KMS-11 (cell line): ENCODE measurements around the gene FRZB.

Source experiments
- H2AFZ ChIP-seq: fragments of 200-600 bp; sonication (generic); 2 replicates; pipeline ENCODE4 v1.6.1; 2016; ENCODE audit warnings: antibody characterized with exemption, mixed run types, low read depth
- H3K27ac ChIP-seq: fragments of 200-600 bp; sonication (generic); 2 replicates; pipeline ENCODE4 v1.6.1; 2016; ENCODE audit warnings: mild to moderate bottlenecking, mixed run types
- H3K27me3 ChIP-seq: fragments of 200-600 bp; sonication (generic); 2 replicates; pipeline ENCODE4 v1.6.1; 2017; ENCODE audit warnings: mild to moderate bottlenecking, low read depth, mixed run types, moderate library complexity; ENCODE audit not compliant: insufficient read depth
- H3K36me3 ChIP-seq: fragments of 200-600 bp; sonication (generic); 2 replicates; pipeline ENCODE4 v1.6.1; 2017; ENCODE audit warnings: mild to moderate bottlenecking, mixed run types; ENCODE audit not compliant: insufficient read depth
- H3K4me1 ChIP-seq: fragments of 200-600 bp; sonication (generic); 2 replicates; pipeline ENCODE4 v1.6.1; 2016; ENCODE audit warnings: mild to moderate bottlenecking, low read depth, mixed run types; ENCODE audit not compliant: poor library complexity, severe bottlenecking
- H3K4me2 ChIP-seq: fragments of 200-600 bp; sonication (generic); 2 replicates; pipeline ENCODE4 v1.7.0; 2016; ENCODE audit warnings: mild to moderate bottlenecking, mixed run types
- H3K4me3 ChIP-seq: fragments of 200-600 bp; sonication (generic); IDR thresholded peaks from 2 replicates; pipeline ENCODE4 v1.6.1; 2017; ENCODE audit warnings: low read depth, low read length, mixed read lengths; ENCODE audit not compliant: insufficient read depth
- H3K79me2 ChIP-seq: fragments of 200-600 bp; sonication (generic); 2 replicates; pipeline ENCODE4 v1.6.1; 2016; ENCODE audit warnings: low read depth, mixed run types; ENCODE audit not compliant: insufficient read depth
- H3K9ac ChIP-seq: fragments of 200-600 bp; sonication (generic); 2 replicates; pipeline ENCODE4 v1.6.1; 2016; ENCODE audit warnings: mild to moderate bottlenecking, mixed run types
- H4K20me1 ChIP-seq: fragments of 200-600 bp; sonication (generic); 2 replicates; pipeline ENCODE4 v1.6.1; 2016; ENCODE audit warnings: mild to moderate bottlenecking, mixed run types; ENCODE audit not compliant: insufficient read depth
- CTCF ChIP-seq: fragments of 200-600 bp; sonication (generic); conservative IDR thresholded peaks from 2 replicates; pipeline ENCODE4 v1.6.1; 2017; ENCODE audit warnings: low read depth, mild to moderate bottlenecking, antibody characterized with exemption, low read length, moderate library complexity, mixed read lengths

Gene FRZB

GRCh38 chr2:182897137-182897536, 30.7 kb upstream of the FRZB start:
- no peaks in the 10 kb centered on the region for H3K4me1 ChIP-seq
- H3K27me3 ChIP-seq = no peaks in the 10 kb centered on the region
- no peak for TF ChIP-seq CTCF
- no peak overlapping the region for H2AFZ ChIP-seq
- no peak overlapping the region for H3K9ac ChIP-seq
- no peak overlapping the region for H3K4me2 ChIP-seq
- no peaks in the 10 kb centered on the region for H3K79me2 ChIP-seq
- no peak overlapping the region for H3K27ac ChIP-seq
- no peak overlapping the region for H3K4me3 ChIP-seq
- H4K20me1 ChIP-seq = no peaks in the 10 kb centered on the region
- no peaks in the 10 kb centered on the region for H3K36me3 ChIP-seq

GRCh38 chr2:182895798-182896197, 29.4 kb upstream of the FRZB start:
- H3K4me3 ChIP-seq = no peak overlapping the region
- H3K9ac ChIP-seq = no peak overlapping the region
- H3K36me3 ChIP-seq = no peaks in the 10 kb centered on the region
- no peaks in the 10 kb centered on the region for H3K4me1 ChIP-seq
- no peaks in the 10 kb centered on the region for H4K20me1 ChIP-seq
- no peaks in the 10 kb centered on the region for H3K27me3 ChIP-seq
- H2AFZ ChIP-seq = no peak overlapping the region
- no peak for TF ChIP-seq CTCF
- no peaks in the 10 kb centered on the region for H3K79me2 ChIP-seq
- H3K4me2 ChIP-seq = no peak overlapping the region
- H3K27ac ChIP-seq = no peak overlapping the region

GRCh38 chr2:182895169-182895568, 28.7 kb upstream of the FRZB start:
- Histone ChIP-seq H4K20me1 (no peaks in the 10 kb centered on the region), H3K36me3 (no peaks in the 10 kb centered on the region), H3K4me3 (no peak overlapping the region), H3K27me3 (no peaks in the 10 kb centered on the region), H2AFZ (no peak overlapping the region), H3K4me2 (no peak overlapping the region), H3K9ac (no peak overlapping the region), H3K27ac (no peak overlapping the region), H3K4me1 (no peaks in the 10 kb centered on the region), H3K79me2 (no peaks in the 10 kb centered on the region)
- no peak for TF ChIP-seq CTCF

GRCh38 chr2:182894174-182894573, 27.7 kb upstream of the FRZB start:
- Histone ChIP-seq H3K4me1 (no peaks in the 10 kb centered on the region), H2AFZ (no peak overlapping the region), H3K27ac (no peak overlapping the region)

More at GRCh38 chr2:182894174-182894573, 27.7 kb upstream of the FRZB start:
- H3K4me3 ChIP-seq = no peak overlapping the region
- H3K9ac ChIP-seq = no peak overlapping the region
- H4K20me1 ChIP-seq = no peaks in the 10 kb centered on the region
- no peaks in the 10 kb centered on the region for H3K36me3 ChIP-seq
- no peaks in the 10 kb centered on the region for H3K27me3 ChIP-seq
- no peaks in the 10 kb centered on the region for H3K79me2 ChIP-seq
- no peak overlapping the region for H3K4me2 ChIP-seq
- TF ChIP-seq CTCF = no peak
